ENCODE measurements around the gene CACYBP.

The CACYBP gene

DNA sequence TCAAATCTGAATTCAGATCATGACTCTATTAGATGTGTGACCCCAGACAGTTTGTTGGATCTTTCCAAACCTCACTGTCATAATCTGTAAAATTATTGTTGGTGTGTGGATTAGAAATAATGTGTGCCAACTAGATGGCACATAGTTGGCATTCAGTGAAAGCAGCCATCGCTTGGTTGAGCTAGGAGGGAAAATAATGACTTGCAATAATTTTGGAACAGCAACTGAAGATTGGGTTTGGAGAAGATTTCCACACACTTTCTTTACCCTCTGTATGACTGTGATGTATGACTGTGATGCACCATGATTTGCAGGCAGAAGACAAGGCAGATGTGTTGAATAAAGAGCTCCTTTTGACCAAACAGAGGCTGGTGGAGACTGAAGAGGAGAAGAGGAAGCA, 24.0 kb upstream of the CACYBP start:
- no peak for DNase-seq

DNA sequence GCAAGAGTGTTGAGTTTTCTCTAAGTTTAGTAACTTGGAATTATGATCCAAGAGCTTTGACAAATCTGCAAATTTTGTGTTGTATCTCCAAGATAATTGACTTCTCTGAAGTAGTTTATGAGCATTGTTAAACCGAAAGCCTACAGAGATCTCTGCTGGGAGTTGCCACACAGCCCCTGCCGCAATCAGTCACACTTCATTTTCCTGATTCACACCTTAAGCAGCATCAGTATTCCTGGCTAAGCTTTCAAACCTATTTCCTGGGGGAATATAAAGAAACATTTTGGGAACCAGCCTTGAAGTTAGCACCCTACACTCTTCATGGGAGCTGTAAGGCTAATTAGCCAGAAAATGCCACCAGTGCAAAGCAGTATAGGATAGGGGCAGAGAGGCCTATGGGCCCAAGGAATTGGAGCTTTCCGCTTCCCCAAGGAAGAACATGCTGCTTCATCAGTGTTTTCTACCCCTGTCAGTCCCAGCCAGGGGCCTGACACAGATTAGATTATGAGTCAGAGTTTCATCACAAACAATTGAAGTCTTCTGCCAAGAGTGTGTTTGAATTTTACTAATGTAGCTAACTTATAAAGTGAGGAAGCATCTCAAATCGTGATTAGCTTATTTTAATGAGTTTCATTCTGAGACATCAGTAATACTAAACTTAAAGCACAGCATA, 23.2 kb upstream of the CACYBP start:
- DNase-seq = no peak

DNA sequence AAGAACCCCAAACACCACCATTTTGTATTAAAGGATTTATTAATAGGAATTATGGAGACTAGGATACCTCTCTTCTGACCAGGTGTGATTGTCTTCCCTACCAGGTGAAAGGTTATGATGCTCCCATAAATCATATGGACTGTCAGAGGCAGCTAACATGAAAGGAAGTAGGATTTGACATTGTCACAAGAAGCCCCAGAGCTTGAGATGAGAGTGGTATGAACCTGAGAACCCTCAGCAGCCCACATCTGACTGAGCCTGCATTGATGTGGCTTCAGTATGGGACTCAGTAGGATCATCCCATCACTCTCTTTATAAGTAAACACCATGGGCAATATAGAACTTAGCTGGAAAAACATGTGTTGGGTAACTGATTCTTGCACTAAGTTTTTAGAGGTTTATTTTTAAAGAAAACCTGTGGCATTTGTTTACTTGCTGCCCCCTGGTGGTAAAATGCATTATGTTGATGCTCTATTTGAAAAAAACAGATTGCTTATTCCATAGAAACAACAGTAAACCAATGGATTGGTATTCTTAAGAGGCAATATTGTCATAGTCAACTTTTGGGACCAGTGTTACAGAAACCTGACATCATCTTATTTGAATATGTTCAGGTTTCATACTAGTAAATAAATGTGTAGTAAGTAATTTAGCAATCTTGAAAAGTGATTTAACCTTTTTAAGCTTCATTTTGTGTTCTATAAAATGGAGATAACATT, 16.6 kb upstream of the CACYBP start:
- DNase-seq = peak; percentile 51

DNA sequence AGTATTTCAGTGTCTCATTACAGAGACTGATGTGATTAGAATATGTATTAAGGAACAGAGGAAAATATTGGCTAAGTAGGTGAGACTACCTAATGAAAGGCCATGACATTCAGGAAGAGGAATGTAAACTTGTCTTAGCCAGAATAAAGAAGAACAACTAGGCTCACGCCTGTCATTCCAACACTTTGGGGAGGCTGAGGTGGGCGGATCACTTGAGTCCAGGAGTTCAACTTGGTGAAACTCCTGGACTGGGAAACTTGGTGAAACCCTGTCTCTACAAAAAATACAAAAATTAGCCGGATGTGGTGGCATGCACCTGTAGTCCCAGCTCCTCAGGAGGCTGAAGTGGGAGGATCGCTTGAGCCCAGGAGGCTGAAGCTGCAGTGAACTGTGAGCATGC, 14.8 kb upstream of the CACYBP start:
- DNase-seq = no peak

DNA sequence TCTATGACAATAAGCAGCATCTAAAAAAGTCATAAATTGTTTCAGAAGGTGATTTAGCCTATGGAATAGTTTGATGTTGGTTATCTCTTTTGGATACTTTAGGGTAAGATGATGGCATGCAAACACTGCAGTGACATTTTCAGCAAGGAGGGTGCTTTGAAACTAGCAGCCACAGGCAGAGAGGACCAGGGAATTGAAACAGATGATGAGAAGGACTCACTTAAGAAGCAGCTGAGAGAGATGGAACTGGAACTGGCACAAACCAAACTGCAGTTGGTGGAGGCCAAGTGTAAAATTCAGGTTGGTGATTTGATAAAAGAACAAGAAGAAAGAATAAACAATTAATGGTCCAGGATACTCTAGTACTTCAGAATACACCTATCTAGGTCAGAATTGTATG, 11.2 kb upstream of the CACYBP start:
- DNase-seq = no peak

DNA sequence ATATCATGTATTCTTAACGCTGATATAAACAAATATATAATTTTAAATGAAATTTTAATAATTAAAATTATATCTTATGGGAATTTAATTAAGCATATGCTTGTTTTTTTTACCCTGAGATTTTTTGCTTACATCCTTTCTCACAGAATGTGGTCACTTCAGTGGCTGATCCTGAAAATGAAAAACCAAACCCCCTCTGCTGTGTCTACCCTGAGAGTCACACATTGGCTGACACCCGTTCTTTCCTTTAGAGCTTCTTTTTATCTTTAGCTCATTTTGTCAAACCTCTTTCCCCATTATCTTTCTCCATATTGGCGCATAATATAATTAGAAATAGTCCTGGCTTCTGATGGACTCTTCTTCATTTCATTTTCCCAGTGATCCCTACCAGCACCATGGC, 10.8 kb upstream of the CACYBP start:
- DNase-seq = no peak

DNA sequence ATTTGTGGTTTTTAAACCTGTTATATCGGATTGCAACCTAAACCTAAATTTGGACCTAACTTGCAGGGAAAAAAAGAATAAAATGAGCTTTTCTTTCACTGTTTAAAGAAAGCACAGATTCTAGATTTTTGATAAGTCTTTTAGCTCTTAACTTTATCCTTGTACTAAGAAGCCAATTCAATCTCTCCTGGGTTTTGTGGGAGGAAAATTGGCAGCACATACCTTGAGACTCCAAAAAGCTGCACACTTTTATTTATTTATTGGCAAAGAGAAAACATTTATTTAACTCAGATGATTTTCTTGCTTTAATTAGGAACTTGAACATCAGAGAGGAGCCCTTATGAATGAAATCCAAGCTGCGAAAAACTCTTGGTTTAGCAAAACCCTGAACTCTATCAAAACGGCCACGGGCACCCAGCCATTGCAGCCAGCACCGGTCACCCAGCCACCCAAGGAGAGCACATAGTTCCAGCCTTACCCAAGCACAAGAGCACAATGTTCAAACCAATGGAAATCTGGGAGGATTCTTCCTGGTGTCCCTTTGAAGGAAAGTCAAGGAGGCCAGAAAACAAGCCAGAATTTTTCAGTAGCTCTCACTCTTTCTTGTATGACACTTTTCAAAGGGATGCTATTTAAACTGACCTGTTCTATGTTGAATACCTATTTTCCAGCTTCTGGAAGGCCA, 10.1 kb upstream of the CACYBP start:
- no peak for DNase-seq

DNA sequence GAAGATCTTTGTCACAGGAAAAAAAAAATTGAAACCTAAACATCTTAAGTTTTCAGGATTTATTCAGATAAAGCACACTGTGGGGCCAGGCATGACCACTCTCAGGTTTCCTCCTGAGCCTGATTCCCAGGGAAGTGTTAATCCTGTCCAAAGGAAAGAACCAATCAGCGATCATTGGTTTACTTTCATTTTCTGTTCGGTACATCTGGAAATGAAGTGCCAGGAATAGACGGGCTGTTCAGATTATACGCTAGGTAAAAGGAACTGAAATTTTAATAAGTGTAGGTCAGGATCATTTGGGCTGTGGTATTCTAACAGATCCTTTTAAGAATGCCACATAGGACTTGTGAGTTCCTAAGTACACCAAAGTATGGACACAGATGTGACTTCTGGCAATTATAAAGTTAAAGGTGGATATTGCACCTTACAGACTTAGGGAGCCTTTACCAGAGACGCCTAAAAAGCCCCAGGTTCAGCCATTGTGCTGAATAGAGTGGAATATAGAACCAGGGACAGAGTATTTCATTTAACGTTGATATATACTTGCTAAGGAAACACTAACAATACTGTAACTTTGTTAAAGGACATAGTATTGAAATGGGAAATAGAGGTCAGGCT, 9.3 kb upstream of the CACYBP start:
- DNase-seq = no peak

DNA sequence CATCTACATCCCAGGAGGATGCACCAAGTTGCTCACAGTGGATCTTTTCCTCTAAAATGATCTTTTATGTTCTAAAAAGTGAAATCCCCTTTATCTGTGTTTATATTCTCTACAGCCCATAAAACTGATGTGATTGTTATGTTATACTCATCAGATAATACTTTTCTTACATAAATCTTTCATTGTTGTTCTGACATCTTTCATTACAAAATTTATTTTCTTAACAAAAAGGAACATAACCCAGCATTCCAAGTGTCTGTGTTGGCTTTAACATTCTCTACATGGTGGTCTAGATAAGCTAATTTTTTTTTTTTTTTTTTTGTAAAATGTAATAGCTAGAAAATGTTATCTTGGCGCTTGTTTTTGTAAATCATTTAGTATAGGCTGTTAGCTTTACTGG, 8.3 kb upstream of the CACYBP start:
- no peak for DNase-seq

DNA sequence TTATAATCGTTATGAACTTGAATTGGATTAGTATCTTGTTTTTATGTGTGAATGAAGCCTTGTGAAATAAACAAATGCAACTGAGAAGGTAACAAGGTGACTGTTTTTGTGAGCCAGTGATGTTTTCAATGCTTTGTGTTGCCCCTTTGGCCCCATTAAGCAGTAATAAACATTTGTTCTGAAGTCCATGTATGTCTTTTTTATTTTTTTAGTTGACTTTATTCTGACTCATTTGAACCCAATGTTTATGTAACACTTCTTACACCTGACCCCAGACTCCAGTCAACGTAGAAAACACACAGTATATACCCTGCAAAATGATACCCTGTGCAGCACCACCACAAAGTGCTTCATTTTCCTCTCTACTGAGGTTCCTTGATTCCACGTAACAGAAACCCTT, 4.6 kb upstream of the CACYBP start:
- DNase-seq = no peak

DNA sequence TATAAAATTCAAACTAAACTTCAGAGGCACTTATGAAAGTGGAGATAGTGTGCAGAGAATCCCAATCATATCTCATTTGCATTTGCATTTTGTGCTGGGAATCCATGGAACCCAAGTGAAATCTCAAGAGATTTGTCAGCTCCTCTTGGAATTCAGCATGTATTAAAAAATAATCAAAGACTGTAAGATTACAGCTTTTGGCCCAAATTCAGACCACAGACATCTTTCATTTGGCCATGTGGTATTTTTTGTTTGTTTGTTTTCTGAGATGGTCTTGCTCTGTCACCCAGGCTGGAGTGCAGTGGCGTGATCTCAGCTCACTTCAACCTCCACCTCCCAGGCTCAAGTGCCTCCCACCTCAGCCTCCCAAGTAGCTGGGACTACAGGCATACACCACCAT, 3.8 kb upstream of the CACYBP start:
- no peak for DNase-seq

DNA sequence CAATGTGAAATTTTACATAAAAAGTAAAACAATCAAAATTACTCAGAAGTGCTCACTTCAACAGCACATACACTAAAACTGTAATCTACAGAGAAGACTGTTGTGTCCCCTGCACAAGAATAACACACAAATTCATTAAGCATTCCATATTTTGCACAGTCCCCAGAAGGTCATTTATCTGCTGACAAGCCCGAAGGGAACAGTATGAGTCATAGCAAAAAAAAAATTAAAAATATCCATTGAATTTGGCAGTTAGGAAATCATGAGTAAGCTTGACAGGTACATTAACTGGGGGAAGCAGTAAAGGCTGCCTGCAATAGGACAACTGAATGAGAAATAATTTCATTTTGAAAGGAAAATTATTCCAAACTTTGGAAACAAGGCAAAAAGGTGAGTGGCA, 3.3 kb upstream of the CACYBP start:
- DNase-seq = no peak

DNA sequence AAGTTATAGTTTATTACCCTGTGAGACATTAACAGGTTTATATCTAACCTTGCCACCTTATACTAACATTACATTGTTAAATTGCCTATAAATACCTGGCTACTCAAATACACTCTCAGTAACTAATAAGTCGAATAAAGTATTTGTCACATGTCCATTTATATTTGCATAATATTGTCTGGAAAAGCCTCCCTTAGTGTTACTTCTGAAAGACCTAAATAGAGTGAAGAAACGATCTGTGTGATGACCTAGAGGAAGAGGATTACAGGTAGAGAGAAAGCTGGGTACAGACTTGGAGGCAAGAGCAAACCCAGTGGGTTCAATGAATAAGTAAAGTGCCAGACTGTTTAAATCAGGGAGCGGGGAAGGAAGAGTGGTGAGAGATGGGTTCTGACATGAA, 2.7 kb upstream of the CACYBP start:
- no peak for DNase-seq

DNA sequence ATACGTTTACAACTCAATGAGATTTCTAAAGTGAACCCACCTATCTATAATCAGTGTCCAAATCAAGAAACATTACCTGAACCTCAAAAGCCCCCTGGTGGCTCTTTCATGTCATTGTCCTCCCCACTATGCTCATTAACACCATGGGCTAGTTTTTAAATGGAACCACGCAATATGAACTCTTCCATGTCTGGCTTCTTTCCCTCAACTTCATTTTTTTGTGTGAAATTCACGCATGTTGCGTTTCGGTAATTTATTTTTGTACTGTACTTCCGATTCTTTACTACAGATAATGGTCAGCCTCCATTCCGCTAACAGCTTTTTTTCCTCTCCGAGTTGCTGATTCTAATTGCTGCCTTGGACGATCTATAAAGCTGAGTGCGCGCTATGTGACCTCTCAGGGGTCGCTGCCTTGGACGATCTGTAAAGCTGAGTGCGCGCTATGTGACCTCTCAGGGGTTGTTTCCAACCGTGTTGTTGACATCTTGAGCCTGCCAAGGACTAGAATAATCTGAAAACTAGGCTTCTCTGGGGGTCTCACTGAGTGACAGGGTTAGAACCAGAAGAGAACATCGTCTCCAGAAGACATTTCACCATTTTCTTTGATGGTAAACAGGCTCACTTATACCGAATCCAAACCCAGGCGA, 1.1 kb upstream of the CACYBP start:
- DNase-seq = peak; percentile 88

DNA sequence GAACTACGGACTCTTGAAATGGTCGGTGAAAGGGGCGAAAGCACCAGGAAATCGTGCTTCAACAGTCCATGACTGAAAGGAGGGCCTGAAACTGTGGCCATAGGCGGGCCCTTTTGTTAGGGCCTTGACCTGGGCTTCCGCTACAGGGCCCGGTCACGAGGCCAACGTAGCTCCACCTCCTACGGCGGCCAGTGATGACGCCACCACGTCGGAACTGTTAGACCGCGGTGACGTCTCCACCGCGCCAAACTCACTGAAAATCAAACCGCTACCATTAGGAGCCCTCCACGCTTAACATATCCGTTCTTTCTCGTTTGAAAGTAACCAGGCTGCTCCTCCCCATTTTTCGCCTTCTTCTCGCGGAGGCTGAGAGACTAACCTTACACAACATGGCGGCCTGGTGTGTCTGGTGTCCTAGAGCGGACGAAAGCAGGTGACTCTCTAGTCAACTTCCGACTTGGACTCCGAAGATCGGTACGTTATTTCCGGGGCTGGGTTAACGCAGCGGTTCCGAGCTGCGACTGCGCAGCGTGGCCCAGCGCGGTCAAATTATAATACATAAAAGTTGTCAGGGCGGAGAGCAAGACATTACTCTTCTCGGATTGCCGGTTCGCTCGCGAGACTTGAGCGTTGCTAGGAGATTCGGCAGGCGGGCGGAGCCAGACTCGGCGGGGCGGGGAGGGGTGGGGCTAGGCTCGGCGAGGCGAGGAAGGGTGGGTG, 371 bp upstream of the CACYBP start:
- peak; percentile 99 for DNase-seq

DNA sequence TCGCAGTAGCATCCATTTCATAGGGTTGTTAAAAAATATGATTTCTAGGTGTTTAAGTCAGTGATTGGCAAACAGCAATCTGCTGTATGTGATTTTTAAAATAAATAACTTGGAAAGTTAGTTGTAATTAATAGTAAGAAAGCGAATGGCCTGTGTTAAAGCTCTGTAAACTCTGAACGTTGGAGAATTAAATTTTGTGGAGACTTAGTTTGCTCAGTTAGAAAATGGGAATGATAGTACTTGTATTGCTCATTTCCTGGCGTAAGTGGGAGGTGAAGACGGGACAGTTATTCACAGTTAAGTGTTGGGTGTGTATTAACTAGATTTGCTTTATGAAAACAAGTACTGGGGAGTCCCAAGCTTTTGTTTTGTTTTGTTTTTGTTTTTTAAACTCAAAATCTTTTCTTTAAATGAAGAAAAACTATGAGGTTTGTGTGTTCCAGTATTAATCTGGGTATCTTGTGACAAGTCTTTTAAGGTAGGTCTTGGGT, 995 bp downstream of the CACYBP start:
- no peak for DNase-seq

DNA sequence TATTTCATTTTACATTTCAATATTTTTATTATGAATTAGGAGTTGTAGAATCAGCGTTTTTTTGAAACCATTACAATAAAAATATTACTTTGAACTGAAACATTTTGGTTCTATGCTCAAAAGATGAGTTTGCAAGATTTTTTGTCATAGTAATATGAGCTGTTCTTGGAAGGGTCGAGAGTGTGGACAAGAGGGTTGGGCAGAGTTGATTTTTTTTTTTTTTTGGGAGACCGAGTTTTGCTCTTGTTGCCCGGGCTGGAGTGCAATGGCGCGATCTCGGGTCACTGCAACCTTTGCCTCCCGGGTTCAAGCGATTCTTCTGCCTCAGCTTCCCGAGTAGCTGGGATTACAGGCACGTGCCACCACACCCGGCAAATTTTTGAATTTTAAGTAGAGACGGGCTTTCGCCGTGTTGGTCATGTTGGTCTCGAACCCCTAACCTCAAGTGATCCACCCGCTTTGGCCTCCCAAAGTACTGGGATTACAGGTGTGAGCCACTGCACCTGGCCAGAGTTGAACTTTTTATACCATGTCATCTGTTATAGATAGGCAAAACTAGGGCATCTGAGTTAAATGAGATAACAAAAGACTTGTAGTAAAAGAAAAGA, 3.3 kb downstream of the CACYBP start:
- DNase-seq = no peak

DNA sequence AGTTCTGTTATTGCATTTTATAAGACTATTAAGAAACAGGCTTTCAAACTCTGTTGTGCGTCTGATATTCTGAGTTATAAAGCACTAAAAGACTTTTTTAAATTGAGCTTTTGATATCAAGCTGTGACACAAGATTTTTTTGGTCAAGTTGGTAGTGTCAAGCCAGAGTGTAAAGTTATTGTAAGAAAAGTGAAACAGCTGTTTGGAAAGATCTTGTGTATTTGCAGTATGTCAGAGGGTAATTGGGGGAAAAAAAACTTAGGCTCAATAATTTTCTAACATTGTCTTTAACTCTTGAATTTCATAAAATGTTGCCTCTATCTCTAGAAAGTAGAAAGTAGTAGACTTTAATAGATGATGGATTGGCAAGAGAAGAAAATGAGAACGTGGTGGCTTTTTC, 3.8 kb downstream of the CACYBP start:
- DNase-seq = no peak

DNA sequence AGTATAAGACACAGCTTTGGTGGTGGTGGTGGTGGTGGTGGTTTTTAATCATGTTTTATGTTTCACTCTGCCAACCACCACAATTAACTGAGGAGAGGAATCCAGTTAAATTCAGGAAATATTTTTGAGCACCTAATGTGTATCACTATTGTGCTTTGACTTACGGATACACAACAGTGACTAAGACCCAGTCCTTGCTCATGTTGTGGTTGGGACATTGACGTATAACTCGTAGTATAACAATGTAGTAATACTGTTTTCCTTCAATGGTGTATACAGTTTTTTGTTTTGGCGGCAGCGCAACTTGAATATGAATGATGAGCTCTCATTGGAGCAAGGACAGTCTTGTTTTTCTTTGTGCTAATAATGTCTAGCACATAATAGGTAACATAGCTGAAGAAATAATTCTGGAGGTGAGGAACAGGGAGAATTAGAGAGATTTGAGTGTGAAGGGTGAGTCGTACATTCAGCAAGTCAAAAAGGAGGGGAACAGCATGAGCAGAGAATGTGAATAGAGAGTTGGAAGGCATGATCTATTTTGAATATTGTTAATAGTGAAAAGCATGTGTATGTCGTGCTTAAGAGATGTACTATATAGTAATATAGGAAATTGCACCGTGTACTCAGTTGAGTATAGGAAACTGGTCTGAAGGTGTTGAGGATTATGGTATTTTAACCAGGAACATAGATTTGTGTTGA, 5.5 kb downstream of the CACYBP start:
- no peak for DNase-seq

DNA sequence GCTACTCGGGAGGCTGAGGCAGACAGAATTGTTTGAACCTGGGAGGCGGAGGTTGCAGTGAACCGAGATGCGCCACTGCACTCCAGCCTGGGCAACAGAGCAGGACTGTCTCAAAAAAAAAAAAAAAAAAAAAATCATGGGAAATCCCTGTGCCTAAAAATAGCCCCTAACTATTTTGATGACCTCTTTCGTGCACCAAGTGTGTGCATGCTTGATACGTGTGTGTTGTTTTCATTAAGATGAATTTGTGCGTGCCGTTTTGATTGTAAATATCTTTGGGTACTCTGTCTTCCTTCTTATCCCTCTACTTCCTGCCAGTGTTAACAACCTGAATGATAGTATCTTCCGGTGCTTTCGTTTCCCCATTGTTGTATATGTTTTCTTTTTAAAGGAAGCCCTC, 9.8 kb downstream of the CACYBP start:
- DNase-seq = no peak

DNA sequence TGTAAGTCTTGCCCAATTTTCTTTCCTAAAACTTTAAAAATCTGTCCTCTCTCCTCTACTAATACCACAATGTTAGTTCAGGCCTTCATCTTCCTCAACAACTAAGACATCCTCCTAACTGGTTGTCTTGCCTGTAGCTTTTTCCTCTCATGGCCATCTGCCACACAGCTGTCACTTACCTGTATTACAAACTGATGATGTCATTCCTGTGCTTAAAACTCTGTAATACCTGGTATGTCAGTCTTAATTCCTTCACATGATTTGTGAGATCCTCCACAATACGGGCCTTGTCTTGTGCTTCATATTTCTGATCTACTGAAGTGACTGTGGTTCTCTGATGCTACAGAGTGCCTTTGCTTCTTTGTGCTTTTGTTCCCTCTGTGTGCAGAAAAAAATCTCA, 13.7 kb downstream of the CACYBP start:
- no peak for DNase-seq
